OCI-LY3 (cell line): ENCODE results near the gene MYOF.

Experiments used
- EZH2phosphoT487 ChIP-seq: fragments of 200-600 bp; shearing (Covaris generic); IDR thresholded peaks from 2 replicates; pipeline ENCODE4 v1.6.1; 2018; ENCODE audit warnings: antibody characterized with exemption, mixed run types, low read depth
- TF ChIP-seq, protein P1 (sequence below): fragments of 200-600, 300-600 bp; sonication (generic); IDR thresholded peaks from 2 replicates; pipeline ENCODE4 v1.5.1; 2014; ENCODE audit warnings: antibody characterized with exemption, low read length, low read depth

DNA sequence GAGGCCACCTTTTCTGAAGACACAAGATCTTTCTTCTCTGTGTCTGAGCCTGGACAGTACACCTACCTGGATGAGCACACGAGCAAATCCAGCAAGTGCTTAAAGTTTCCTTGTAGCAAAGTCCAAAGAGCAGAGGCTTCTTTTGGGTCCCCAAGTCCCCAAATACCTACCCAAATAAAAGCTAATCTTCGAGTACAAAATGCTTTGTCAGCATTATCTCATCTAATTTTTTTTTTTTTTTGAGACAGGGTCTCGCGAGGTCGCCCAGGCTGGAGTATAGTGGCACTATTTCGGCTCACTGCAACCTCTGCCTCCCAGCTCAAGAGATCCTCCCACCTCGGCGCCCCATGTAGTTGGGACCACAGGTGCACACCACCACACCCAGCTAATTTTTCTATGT lies 24.6 kb downstream of the MYOF start:
- no peak for TF ChIP-seq EZH2phosphoT487
- TF ChIP-seq, protein P1, sequence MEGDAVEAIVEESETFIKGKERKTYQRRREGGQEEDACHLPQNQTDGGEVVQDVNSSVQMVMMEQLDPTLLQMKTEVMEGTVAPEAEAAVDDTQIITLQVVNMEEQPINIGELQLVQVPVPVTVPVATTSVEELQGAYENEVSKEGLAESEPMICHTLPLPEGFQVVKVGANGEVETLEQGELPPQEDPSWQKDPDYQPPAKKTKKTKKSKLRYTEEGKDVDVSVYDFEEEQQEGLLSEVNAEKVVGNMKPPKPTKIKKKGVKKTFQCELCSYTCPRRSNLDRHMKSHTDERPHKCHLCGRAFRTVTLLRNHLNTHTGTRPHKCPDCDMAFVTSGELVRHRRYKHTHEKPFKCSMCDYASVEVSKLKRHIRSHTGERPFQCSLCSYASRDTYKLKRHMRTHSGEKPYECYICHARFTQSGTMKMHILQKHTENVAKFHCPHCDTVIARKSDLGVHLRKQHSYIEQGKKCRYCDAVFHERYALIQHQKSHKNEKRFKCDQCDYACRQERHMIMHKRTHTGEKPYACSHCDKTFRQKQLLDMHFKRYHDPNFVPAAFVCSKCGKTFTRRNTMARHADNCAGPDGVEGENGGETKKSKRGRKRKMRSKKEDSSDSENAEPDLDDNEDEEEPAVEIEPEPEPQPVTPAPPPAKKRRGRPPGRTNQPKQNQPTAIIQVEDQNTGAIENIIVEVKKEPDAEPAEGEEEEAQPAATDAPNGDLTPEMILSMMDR = no peak
